Activated CD4-positive, alpha-beta T cell treated with anti-CD3 and anti-CD28 coated beads for 36 hours (primary cell): Measurements from ENCODE around the gene YKT6. TPM values are rescaled to one million over a fixed set of nuclear protein-coding genes. Genes with fewer than 3 reads are reported as not detected.

ENCODE experiments used
- ATAC-seq: fragments of 200-7000 bp; cut with Tn5 transposase; one replicate; pipeline ENCODE4 v1.10.0; 2021; ENCODE audit warnings: mild to moderate bottlenecking, moderate library complexity
- CTCF ChIA-PET: fragments of 350-600 bp; sonication (Branson Sonifier 250); formaldehyde crosslinking; loops from one replicate; lab custom pipeline; 2021; ENCODE audit warnings: antibody characterized with exemption; lab: Charles Lee
- POLR2A ChIA-PET: fragments of 350-600 bp; sonication (Branson Sonifier 250); formaldehyde crosslinking; loops from one replicate; lab custom pipeline; 2021; ENCODE audit warnings: antibody characterized with exemption, inconsistent platforms; lab: Charles Lee
- DNase-seq: peaks from one replicate; pipeline ENCODE4 v3.0.0-alpha.2; 2020
- H3K27ac Mint-ChIP-seq: one replicate; pipeline ENCODE4 v1.8.0; 2021; ENCODE audit warnings: mixed read lengths
- H3K27me3 Mint-ChIP-seq: one replicate; pipeline ENCODE4 v1.8.0; 2021; ENCODE audit warnings: mixed read lengths
- H3K36me3 Mint-ChIP-seq: one replicate; pipeline ENCODE4 v1.8.0; 2021; ENCODE audit warnings: low read depth, mixed read lengths
- H3K4me1 Mint-ChIP-seq: one replicate; pipeline ENCODE4 v1.8.0; 2021; ENCODE audit warnings: mixed read lengths
- H3K4me3 Mint-ChIP-seq: one replicate; pipeline ENCODE4 v1.8.0; 2021; ENCODE audit warnings: mild to moderate bottlenecking, moderate library complexity, mixed read lengths
- H3K9me3 Mint-ChIP-seq: one replicate; pipeline ENCODE4 v1.8.0; 2021; ENCODE audit warnings: low read depth, mixed read lengths
- intact Hi-C, 2 experiments: fragments of 100-400 bp; cut with DNase I in 1 of 2; cut with micrococcal nuclease in 1 of 2; formaldehyde crosslinking; loops; one replicate each; pipeline versions ENCODE4 v1.14.2 to v1.15.1; 2022 to 2024; cut with DNase I, micrococcal nuclease
- total RNA-seq, 2 experiments: library from RNA; stranded (reverse); gene quantifications; one replicate each; pipeline ENCODE4 v1.2.3, GENCODE V29; 2021

Gene YKT6
- total RNA-seq, 2 experiments from 2014 or later: 51.0 to 51.3 TPM

DNA sequence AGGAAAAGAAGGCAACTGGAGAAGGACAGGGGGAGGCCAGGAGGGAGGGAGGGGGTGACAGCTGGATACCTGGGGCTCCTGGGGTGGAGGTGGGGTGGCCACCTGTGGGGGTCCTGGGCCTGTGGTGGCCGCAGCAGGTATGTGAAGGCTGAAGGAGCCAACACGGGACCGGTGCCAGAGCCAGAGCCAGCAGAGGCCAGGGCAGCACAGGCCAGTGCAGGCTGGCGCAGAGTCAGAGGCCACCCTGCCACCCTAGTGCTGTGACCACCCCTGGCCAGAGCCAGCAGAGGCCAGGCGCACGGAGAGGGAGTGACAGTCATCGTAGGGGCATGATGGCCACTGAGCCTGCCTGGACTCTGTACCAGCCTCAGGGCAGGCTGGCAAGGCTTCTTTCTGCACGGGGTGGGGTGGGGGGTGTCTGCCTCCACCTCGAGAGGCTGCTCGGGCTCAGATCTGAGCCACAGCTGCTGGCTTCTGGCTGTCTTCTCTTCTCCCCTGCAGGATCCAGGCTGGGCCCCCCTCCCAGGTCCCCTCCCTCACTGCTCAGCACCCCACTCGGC, 28.8 kb downstream of the YKT6 start:
- Mint-ChIP-seq H3K27me3 (no peaks in the 10 kb centered on the region), H3K9me3 (no peaks in the 10 kb centered on the region), H3K4me1 (no peaks in the 10 kb centered on the region), H3K36me3 (no peaks in the 10 kb centered on the region), H3K4me3 (no peak overlapping the region), H3K27ac (no peak overlapping the region)
- intact Hi-C loops: no loop called here
- CTCF ChIA-PET: no interaction called here
- ATAC-seq: no peak
- no peak for DNase-seq
- POLR2A ChIA-PET: no interaction called here

DNA sequence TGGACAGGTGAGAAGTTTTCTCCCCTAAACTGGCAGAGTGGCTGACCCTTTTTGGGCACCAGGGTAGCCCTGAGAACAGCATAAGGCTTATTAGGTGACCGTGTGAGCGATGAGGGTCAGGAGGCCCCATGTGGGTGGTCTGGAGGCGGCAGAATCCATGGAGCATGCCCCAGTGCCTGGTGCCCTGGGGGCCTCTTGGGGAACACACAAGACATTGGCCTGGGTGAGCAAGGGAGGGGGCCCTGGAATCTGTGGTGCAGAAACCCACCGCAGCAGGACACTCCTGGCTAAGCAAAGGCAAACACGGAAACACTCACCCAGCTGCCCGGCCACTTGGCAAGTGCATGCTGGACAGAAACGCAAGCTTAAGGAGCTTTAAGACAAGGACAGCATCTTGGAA, 29.5 kb downstream of the YKT6 start:
- CTCF ChIA-PET: no interaction called here
- no peaks in the 10 kb centered on the region for H3K4me1 Mint-ChIP-seq
- no peaks in the 10 kb centered on the region for H3K9me3 Mint-ChIP-seq
- POLR2A ChIA-PET: no interaction called here
- DNase-seq (no peak), ATAC-seq (no peak)
- H3K36me3 Mint-ChIP-seq: no peaks in the 10 kb centered on the region
- intact Hi-C loops: no loop called here
- no peak overlapping the region for H3K4me3 Mint-ChIP-seq
- no peaks in the 10 kb centered on the region for H3K27me3 Mint-ChIP-seq
- H3K27ac Mint-ChIP-seq: no peak overlapping the region

DNA sequence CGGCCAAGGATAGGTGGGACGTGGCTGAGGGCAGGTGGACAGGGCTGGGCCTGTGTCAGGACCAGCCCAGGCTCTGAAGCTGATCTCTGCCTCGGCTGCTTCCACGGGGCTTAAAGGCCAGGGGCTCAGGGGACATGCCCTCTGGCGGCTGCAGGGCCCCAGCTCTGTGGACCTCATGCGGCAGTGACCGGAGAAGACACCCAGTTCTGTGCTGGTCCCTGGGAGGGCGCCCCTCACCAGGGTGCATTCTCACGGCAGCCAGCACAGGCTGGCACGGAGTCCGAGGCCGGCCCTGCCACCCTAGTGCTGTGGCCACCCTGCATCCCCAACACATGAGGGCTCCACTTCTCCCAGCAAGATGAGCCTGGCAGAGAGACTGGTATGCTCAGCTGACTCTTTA, 30.3 kb downstream of the YKT6 start:
- Mint-ChIP-seq H3K27me3 (no peaks in the 10 kb centered on the region), H3K36me3 (no peaks in the 10 kb centered on the region), H3K4me1 (no peaks in the 10 kb centered on the region), H3K9me3 (no peaks in the 10 kb centered on the region), H3K4me3 (no peak overlapping the region), H3K27ac (no peak overlapping the region)
- POLR2A ChIA-PET: no interaction called here
- DNase-seq: no peak
- ATAC-seq: no peak
- CTCF ChIA-PET: no interaction called here
- intact Hi-C loops: no loop called here

DNA sequence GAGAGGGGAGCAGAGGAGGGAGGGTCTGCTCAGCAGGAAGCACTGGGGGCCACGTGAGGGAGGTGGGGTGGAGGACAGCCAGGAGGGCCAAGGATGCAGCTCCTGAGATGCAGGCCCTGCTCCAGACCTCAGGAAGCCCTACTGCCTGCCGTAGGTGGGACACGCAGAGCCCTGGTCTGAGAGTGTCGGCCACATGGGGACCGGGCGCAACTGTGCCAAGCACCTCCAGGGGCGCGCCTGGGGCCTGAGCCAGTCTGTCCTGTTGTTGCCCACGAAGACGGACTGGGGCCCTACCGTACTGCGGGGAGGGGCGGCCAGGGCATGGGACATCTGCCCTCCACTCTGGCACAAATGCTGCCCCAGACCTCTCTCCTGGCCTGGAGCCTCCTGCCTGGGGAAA, 31.6 kb downstream of the YKT6 start:
- Mint-ChIP-seq H3K36me3 (no peaks in the 10 kb centered on the region), H3K9me3 (no peaks in the 10 kb centered on the region), H3K27ac (no peak overlapping the region), H3K4me3 (no peak overlapping the region), H3K4me1 (no peaks in the 10 kb centered on the region), H3K27me3 (no peaks in the 10 kb centered on the region)
- no peak for DNase-seq
- ChIA-PET CTCF (interaction anchor here (0.5 kb wide), 1 partner anchor 39 kb away, joined by 3 read pairs; no protein-coding TSS in a partner anchor), POLR2A (interaction anchor here (0.5 kb wide), 1 partner anchor 611 kb away, joined by 8 read pairs; no protein-coding TSS in a partner anchor)
- ATAC-seq: no peak
- intact Hi-C loops: no loop called here

DNA sequence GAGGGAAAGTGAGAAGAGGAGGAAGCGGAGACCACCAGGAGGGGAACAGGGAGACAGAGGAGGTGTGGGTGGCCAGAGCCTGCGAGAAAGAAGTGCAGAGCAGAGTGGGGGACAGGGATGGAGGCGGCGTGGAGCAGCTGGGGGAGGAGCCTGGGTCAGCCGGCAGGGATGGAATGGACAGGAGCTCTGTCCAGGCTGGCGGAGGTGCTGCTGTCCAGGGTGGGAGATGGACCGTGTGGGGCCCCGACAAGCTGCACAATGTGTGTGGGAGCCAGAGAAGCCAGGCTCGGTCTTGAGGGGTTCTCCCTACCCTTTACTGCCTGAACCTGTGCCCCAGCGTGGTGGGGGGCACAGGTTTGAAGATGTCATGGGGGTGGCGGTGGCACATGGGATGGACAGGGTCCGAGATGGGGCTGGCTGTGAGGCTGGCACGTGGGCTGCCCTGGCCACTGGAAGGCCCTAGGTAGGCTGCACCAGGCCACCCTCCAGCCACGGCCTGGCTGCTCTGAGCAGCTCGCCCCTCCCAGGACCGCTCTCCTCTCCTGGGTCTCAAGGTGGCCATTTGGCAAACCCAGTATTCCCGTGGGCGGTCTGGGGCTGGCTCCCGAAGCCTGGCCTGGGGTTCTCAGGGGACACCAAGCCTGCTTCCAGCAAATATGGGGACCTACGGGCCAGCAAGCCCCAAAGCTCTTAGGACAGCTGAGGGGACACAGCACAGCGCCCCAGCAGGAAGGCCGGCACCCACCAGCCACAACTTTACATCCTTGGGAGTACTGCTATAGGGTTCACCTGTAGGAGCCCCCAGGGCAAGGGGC, 32.3 kb downstream of the YKT6 start:
- Mint-ChIP-seq H3K9me3 (no peaks in the 10 kb centered on the region), H3K27ac (no peak overlapping the region), H3K36me3 (no peaks in the 10 kb centered on the region), H3K4me3 (no peak overlapping the region), H3K4me1 (no peaks in the 10 kb centered on the region), H3K27me3 (no peaks in the 10 kb centered on the region)
- no peak for ATAC-seq
- ChIA-PET POLR2A (no interaction called here), CTCF (interaction anchor here (0.7 kb wide), 1 partner anchor 85 kb away, joined by 4 read pairs; no protein-coding TSS in a partner anchor)
- intact Hi-C loops: no loop called here
- no peak for DNase-seq

DNA sequence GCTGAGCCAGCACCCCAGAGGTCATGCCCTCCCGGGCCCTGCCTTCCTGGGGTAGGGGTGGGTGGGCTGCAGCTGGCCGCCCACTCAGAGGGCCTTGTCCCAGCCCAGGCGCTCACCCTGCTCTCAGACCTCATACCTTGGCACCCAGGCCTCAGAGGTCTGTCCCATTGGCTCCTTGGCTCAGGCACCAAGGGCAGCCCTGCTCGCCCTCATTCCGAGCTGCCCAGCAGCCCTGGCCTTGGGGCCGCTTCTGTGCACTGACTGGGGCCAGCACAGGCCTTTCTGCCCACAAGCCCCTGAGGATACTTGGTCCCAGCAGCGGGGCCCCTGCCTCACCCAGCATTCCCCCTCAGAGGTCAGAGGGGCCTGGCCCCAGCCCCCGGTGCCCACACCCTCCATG, 34.3 kb downstream of the YKT6 start:
- H3K4me1 Mint-ChIP-seq: no peaks in the 10 kb centered on the region
- CTCF ChIA-PET: interaction anchor here (0.7 kb wide), 1 partner anchor 221 kb away, joined by 3 read pairs; no protein-coding TSS in a partner anchor
- H3K27ac Mint-ChIP-seq: no peak overlapping the region

DNA sequence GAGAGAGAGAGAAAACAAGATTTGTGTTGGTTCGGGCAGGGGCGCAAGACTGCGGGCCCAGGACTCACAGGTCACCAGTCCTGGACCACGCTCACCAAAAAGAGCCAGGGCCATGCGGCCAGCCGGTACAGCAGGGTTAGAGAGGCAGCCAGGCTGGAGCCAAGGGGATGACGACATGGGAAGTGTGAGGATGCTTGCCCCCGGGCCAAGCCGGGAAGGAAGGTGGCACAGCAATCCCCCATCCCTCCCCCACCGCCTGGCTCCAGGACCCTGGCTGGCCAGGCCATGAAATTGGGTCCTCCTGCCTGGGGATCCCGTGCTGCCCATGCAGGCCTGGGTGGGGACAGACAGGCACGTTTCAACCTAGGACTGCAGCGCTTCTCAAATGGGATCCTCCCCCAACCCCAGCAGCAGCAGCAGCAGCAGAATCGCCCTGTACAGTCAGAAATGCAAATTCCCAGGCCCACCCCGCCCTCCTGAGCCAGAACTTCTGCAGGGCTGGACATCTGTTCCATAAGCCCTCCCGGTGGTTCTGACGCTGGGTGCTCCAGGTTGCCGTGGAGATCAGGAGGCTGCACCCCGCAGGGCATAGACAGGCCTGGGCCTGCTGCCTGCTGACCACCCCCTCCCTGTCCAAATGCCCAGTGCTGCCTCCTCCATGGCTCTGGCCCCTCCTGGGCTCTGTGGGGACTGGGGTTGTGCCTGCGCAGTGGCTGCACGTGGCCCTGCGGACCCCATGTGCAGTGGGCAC, 35.0 kb downstream of the YKT6 start:
- ChIA-PET CTCF (no interaction called here), POLR2A (no interaction called here)
- ATAC-seq (no peak), DNase-seq (no peak)
- H3K4me3 Mint-ChIP-seq: no peak overlapping the region
- no peaks in the 10 kb centered on the region for H3K4me1 Mint-ChIP-seq
- H3K27ac Mint-ChIP-seq: no peak overlapping the region
- intact Hi-C loops: no loop called here
- no peaks in the 10 kb centered on the region for H3K36me3 Mint-ChIP-seq
- H3K9me3 Mint-ChIP-seq: no peaks in the 10 kb centered on the region
- no peaks in the 10 kb centered on the region for H3K27me3 Mint-ChIP-seq

More for the DNA sequence above, 34.3 kb downstream of the YKT6 start:
- H3K9me3 Mint-ChIP-seq: no peaks in the 10 kb centered on the region
- no peaks in the 10 kb centered on the region for H3K27me3 Mint-ChIP-seq
- DNase-seq (no peak), ATAC-seq (no peak)
- POLR2A ChIA-PET: no interaction called here
- intact Hi-C loops: no loop called here
- no peaks in the 10 kb centered on the region for H3K36me3 Mint-ChIP-seq
- H3K4me3 Mint-ChIP-seq: no peak overlapping the region

DNA sequence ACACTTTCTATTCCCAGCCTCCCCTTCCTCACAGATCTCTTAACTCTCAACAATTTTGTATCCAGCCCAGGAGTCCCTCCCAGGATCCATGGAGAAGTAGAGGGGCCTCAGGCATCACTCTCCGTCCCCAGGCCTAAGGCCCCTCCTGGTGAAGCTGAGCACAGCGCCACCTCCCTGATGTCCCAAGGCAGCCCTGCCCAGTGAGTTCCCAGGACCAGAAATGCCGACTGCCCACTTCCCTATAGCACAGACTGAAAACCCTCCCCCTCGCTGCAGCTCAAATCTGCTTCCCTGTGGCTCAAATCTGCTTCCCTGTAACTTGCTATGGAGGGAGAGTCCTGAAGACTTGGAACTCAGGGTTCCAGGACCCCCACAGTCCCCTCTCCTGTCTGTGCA, 35.6 kb downstream of the YKT6 start:
- no peaks in the 10 kb centered on the region for H3K9me3 Mint-ChIP-seq
- DNase-seq (no peak), ATAC-seq (no peak)
- H3K36me3 Mint-ChIP-seq: no peaks in the 10 kb centered on the region
- H3K27ac Mint-ChIP-seq: no peak overlapping the region
- no peak overlapping the region for H3K4me3 Mint-ChIP-seq
- ChIA-PET CTCF (no interaction called here), POLR2A (no interaction called here)
- no peaks in the 10 kb centered on the region for H3K27me3 Mint-ChIP-seq
- no peaks in the 10 kb centered on the region for H3K4me1 Mint-ChIP-seq
- intact Hi-C loops: no loop called here

DNA sequence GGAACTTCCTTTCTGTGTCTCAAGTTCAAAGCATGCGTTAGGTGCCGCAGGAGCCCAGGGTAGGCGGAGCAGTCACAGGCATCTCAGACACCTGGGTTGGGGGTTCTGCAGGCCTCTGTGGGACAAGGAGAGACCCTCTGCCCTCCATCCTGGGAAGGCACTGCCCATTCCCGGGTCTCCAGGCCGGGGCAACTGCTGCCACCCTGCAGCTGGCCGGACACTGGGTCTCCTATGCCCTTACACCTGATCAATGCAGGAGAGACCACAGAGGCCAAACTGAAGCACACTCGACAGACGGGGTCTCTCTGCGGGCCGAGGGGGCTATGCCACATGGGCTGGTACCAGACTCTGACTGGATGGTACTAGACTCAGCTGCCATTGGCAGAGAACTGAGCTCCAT, 36.9 kb downstream of the YKT6 start:
- POLR2A ChIA-PET: no interaction called here

DNA sequence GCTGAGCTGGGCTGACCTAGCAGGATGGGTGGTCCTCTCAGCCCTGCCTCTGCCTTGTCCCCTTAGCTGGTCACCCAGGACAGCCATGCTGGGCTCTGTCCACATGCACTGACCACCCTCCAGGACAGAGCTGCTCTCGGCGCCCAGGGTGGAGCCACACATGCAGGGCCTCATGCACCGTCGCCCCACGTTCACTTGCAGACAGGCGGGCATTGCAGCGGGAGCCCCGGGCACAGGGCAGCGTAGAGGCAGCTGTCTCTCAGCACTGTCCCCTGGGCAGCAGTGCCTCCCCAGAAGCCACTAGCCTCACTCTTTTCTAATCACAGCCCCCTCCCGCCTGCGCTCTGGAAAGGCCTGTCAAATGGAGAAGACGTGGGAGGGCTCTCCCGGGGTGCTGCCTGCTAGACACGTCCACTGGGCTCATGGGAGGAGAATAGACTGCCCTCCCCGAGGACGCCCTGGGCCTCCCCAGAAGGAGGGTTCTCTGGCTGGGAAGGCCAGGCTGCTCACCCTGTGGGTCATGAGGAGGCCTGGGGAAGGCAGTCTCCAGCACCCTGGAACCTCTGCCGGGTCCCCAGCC, 37.4 kb downstream of the YKT6 start:
- POLR2A ChIA-PET: no interaction called here
- CTCF ChIA-PET: interaction anchor here (0.5 kb wide), 1 partner anchor 305 kb away, joined by 4 read pairs; no protein-coding TSS in a partner anchor
- H3K4me3 Mint-ChIP-seq: no peak overlapping the region
- ATAC-seq (no peak), DNase-seq (no peak)
- H3K27me3 Mint-ChIP-seq: no peaks in the 10 kb centered on the region
- intact Hi-C loops: no loop called here
- no peaks in the 10 kb centered on the region for H3K9me3 Mint-ChIP-seq
- H3K27ac Mint-ChIP-seq: no peak overlapping the region
- H3K36me3 Mint-ChIP-seq: no peaks in the 10 kb centered on the region
- no peaks in the 10 kb centered on the region for H3K4me1 Mint-ChIP-seq

More for the DNA sequence above, 36.9 kb downstream of the YKT6 start:
- no peaks in the 10 kb centered on the region for H3K27me3 Mint-ChIP-seq
- H3K27ac Mint-ChIP-seq: no peak overlapping the region
- DNase-seq: no peak
- no peak for ATAC-seq
- no peaks in the 10 kb centered on the region for H3K9me3 Mint-ChIP-seq
- H3K4me3 Mint-ChIP-seq: no peak overlapping the region
- CTCF ChIA-PET: interaction anchor here (0.5 kb wide), 1 partner anchor 306 kb away, joined by 4 read pairs; no protein-coding TSS in a partner anchor
- no peaks in the 10 kb centered on the region for H3K4me1 Mint-ChIP-seq
- intact Hi-C loops: no loop called here
- H3K36me3 Mint-ChIP-seq: no peaks in the 10 kb centered on the region

DNA sequence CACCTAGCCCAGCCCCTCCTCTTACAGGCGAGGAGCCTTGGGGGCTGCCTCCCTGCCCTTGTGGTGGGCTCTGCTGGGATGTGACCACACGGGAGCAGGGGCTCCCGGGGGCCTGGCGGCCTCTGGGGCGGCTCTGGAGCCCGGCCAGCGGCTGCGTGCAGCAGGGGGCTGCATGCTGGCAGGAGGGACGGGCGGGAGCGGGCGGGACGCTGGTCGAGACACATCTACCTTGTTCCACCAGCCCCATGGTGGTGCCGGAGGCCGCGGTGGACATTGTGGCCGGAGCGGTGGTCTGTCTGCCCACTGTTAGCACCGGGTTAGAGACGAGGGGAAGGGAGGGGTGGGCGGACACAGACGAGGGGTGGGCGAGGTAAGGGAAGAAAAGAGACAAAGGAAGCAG, 38.6 kb downstream of the YKT6 start:
- Mint-ChIP-seq H3K4me1 (no peaks in the 10 kb centered on the region), H3K27me3 (no peaks in the 10 kb centered on the region), H3K4me3 (no peak overlapping the region), H3K27ac (no peak overlapping the region), H3K9me3 (no peaks in the 10 kb centered on the region), H3K36me3 (no peaks in the 10 kb centered on the region)
- CTCF ChIA-PET: interaction anchor here (1.6 kb wide), 1 partner anchor 251 kb away, joined by 7 read pairs; the partner anchor contains the start of gene NUDCD3
- intact Hi-C loops: no loop called here
- no peak for ATAC-seq
- DNase-seq: no peak
- POLR2A ChIA-PET: no interaction called here
